Loucy (cell line): ENCODE measurements around the gene ERAL1.

Experiments
- H2AFZ ChIP-seq: fragments of 200-600 bp; sonication (generic); 2 replicates; pipeline ENCODE4 v1.6.0; 2016; ENCODE audit warnings: antibody characterized with exemption, mild to moderate bottlenecking, low read length, moderate library complexity
- H3F3A ChIP-seq: fragments of 200-600 bp; 2 replicates; pipeline ENCODE4 v1.6.0; 2016; ENCODE audit warnings: antibody characterized with exemption, low read depth, mild to moderate bottlenecking
- H3K27me3 ChIP-seq: fragments of 200-600 bp; sonication (generic); 2 replicates; pipeline ENCODE4 v1.6.1; 2014; ENCODE audit warnings: low read length, mild to moderate bottlenecking; ENCODE audit not compliant: insufficient read depth, poor library complexity, severe bottlenecking
- H3K36me3 ChIP-seq: fragments of 200-600 bp; sonication (generic); 2 replicates; pipeline ENCODE4 v1.6.1; 2016; ENCODE audit warnings: low read length; ENCODE audit not compliant: insufficient read depth
- H3K4me1 ChIP-seq: fragments of 200-600 bp; sonication (generic); 2 replicates; pipeline ENCODE4 v1.5.1; 2014; ENCODE audit warnings: low read length, mild to moderate bottlenecking; ENCODE audit not compliant: insufficient read depth, poor library complexity, severe bottlenecking
- H3K4me2 ChIP-seq: fragments of 200-600 bp; sonication (generic); 2 replicates; pipeline ENCODE4 v1.6.0; 2014; ENCODE audit warnings: antibody characterized with exemption, low read length, low read depth, mild to moderate bottlenecking; ENCODE audit not compliant: poor library complexity, severe bottlenecking
- H3K4me3 ChIP-seq: fragments of 200-600 bp; sonication (generic); 2 replicates; pipeline ENCODE4 v1.5.1; 2014; ENCODE audit warnings: low read length, mild to moderate bottlenecking, mixed read lengths; ENCODE audit not compliant: poor library complexity, severe bottlenecking
- H3K79me2 ChIP-seq: fragments of 200-600 bp; sonication (generic); 2 replicates; pipeline ENCODE4 v1.6.1; 2014; ENCODE audit warnings: low read length; ENCODE audit not compliant: insufficient read depth
- H3K9ac ChIP-seq: fragments of 200-600 bp; sonication (generic); 2 replicates; pipeline ENCODE4 v1.6.0; 2014; ENCODE audit warnings: mild to moderate bottlenecking, low read depth, low read length, moderate library complexity; ENCODE audit not compliant: poor library complexity, severe bottlenecking
- H3K9me2 ChIP-seq: fragments of 200-600 bp; sonication (generic); replicated peaks from 2 replicates; pipeline ENCODE4 v1.6.1; 2016; ENCODE audit warnings: low read depth, low read length, mixed read lengths
- H3K9me3 ChIP-seq: fragments of 200-600 bp; sonication (generic); 2 replicates; pipeline ENCODE4 v1.6.1; 2014; ENCODE audit warnings: mild to moderate bottlenecking, antibody characterized with exemption, low read length, low read depth; ENCODE audit not compliant: insufficient read depth
- H4K20me1 ChIP-seq: fragments of 200-600 bp; sonication (generic); 2 replicates; pipeline ENCODE4 v1.6.0; 2014; ENCODE audit warnings: antibody characterized with exemption, low read length, mild to moderate bottlenecking; ENCODE audit not compliant: insufficient read depth, poor library complexity, severe bottlenecking
- EZH2phosphoT487 ChIP-seq: fragments of 200-600 bp; IDR thresholded peaks from 2 replicates; pipeline ENCODE4 v1.6.1; 2018; ENCODE audit warnings: antibody characterized with exemption, mild to moderate bottlenecking, moderate library complexity, borderline replicate concordance
- TF ChIP-seq, protein P1 (sequence below): fragments of 200-600 bp; sonication (generic); conservative IDR thresholded peaks from 2 replicates; pipeline ENCODE4 v1.5.1; 2014; ENCODE audit warnings: mild to moderate bottlenecking, antibody characterized with exemption, low read length

The ERAL1 gene

DNA sequence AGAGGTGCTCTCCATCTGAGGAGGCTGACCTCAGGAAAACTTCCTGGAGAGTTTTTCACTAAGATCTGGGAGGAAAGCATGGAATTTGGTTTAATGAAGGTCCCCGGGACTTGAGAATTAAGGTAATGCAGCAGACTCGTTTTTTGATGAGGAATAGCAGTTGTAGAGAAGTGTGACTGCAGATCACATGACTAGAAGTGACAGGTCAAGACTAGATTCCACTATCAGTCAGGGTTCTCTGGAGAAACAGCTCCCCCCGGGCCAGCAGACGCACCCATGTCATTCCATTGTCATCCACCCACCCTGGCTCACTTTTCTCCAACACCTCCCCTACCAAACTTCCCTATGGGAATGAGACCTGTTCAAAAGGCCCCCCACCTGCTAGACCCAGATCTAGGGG, 50.0 kb downstream of the ERAL1 start:
- H3K36me3 ChIP-seq: peaks cover 40% of the 10 kb centered on the region; the same call in 1 of the 2 replicates
- no peak overlapping the region for H3K9ac ChIP-seq
- peaks cover 20% of the 10 kb centered on the region for H3K4me1 ChIP-seq
- no peaks in the 10 kb centered on the region for H3K9me3 ChIP-seq
- H3K79me2 ChIP-seq: peaks cover 20% of the 10 kb centered on the region
- no peak overlapping the region for H3K4me3 ChIP-seq
- H3F3A ChIP-seq: no peaks in the 10 kb centered on the region
- H3K9me2 ChIP-seq: no peaks in the 10 kb centered on the region
- TF ChIP-seq, protein P1, sequence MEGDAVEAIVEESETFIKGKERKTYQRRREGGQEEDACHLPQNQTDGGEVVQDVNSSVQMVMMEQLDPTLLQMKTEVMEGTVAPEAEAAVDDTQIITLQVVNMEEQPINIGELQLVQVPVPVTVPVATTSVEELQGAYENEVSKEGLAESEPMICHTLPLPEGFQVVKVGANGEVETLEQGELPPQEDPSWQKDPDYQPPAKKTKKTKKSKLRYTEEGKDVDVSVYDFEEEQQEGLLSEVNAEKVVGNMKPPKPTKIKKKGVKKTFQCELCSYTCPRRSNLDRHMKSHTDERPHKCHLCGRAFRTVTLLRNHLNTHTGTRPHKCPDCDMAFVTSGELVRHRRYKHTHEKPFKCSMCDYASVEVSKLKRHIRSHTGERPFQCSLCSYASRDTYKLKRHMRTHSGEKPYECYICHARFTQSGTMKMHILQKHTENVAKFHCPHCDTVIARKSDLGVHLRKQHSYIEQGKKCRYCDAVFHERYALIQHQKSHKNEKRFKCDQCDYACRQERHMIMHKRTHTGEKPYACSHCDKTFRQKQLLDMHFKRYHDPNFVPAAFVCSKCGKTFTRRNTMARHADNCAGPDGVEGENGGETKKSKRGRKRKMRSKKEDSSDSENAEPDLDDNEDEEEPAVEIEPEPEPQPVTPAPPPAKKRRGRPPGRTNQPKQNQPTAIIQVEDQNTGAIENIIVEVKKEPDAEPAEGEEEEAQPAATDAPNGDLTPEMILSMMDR: no peak
- no peak for TF ChIP-seq EZH2phosphoT487
- peaks cover 5% of the 10 kb centered on the region for H4K20me1 ChIP-seq
- no peaks in the 10 kb centered on the region for H3K27me3 ChIP-seq
- H2AFZ ChIP-seq: no peak overlapping the region
- H3K4me2 ChIP-seq: no peak overlapping the region

DNA sequence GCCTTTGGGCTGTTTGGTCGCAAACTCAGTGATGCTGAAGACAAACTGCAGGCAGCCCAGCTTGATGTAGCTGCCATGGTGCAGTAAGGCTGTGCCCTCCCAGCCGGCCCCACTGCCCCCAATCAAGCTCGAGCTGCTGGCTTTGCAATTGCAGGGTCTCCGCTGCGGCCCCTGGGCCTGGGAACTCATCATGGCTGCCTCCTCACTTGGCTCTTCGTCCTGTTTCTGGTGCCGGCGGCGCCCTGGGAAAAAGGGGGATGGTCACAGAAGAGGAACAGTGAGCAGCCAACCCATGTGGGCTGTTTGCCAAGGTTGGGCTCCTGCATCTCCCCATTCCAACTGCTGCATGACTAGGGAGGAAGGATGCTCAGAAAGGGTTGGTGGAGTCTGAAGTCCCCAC, 51.5 kb downstream of the ERAL1 start:
- Histone ChIP-seq H3K27me3 (no peaks in the 10 kb centered on the region), H3K9me2 (no peaks in the 10 kb centered on the region), H3K36me3 (peaks cover 55% of the 10 kb centered on the region), H4K20me1 (peaks cover 4% of the 10 kb centered on the region), H3K9ac (no peak overlapping the region), H3K9me3 (no peaks in the 10 kb centered on the region), H3K4me1 (peaks cover 13% of the 10 kb centered on the region), H2AFZ (no peak overlapping the region), H3K4me2 (no peak overlapping the region), H3K4me3 (no peak overlapping the region), H3F3A (no peaks in the 10 kb centered on the region), H3K79me2 (peaks cover 9% of the 10 kb centered on the region)
- TF ChIP-seq, protein P1: no peak
- no peak for TF ChIP-seq EZH2phosphoT487

DNA sequence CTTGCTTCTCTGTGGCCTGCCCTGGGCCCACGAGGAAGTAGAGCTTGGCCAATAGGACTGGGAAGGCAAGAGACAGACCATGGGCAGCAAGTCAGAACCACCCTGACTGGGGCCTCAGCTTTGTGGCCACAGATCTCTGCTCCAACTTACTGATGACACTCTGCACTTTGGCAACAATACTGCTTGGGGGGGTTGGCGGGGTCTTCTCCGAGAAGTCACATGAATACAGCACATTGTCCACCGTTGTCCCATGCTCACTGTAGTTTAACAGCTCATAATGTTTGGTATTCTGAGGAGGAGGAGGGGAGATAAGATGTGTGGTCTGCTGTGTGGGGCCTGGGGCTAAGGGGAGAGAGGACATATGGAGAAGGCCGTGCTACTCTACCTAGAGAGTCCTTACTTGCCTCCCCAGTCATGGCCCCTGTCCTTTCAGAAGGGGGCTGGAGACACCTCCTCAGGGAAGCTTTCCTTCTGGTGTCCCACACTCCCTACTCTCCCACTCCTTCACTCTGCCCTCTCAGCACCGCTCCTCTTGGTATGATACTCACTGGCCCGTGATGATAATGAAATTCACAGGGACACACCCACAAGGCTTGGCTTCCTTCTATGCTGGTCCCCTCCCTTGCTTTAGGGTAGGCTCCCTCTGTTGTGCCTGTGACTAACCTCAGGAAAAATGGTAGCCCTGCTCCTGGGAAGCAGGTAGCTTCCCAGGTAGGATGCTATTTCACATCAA, 52.1 kb downstream of the ERAL1 start:
- Histone ChIP-seq H3K36me3 (peaks cover 61% of the 10 kb centered on the region), H3K4me1 (peaks cover 7% of the 10 kb centered on the region), H3K9ac (no peak overlapping the region), H3F3A (no peaks in the 10 kb centered on the region), H3K9me2 (no peaks in the 10 kb centered on the region), H3K79me2 (peaks cover 3% of the 10 kb centered on the region), H4K20me1 (peaks cover 3% of the 10 kb centered on the region), H2AFZ (no peak overlapping the region), H3K9me3 (no peaks in the 10 kb centered on the region), H3K4me3 (no peak overlapping the region), H3K4me2 (no peak overlapping the region), H3K27me3 (no peaks in the 10 kb centered on the region)
- TF ChIP-seq, protein P1: no peak
